HG02678 (cell line): ENCODE data around the gene ZNF625.
A peak's percentile ranks its signal among the peaks of the same experiment; 100 is the strongest.

Source experiments
- ATAC-seq: cut with Tn5 transposase; IDR thresholded peaks from one replicate; pipeline ENCODE4 v1.9.1; 2021; ENCODE audit warnings: mild to moderate bottlenecking, moderate library complexity; ENCODE audit not compliant: unreplicated experiment

ZNF625 gene

DNA sequence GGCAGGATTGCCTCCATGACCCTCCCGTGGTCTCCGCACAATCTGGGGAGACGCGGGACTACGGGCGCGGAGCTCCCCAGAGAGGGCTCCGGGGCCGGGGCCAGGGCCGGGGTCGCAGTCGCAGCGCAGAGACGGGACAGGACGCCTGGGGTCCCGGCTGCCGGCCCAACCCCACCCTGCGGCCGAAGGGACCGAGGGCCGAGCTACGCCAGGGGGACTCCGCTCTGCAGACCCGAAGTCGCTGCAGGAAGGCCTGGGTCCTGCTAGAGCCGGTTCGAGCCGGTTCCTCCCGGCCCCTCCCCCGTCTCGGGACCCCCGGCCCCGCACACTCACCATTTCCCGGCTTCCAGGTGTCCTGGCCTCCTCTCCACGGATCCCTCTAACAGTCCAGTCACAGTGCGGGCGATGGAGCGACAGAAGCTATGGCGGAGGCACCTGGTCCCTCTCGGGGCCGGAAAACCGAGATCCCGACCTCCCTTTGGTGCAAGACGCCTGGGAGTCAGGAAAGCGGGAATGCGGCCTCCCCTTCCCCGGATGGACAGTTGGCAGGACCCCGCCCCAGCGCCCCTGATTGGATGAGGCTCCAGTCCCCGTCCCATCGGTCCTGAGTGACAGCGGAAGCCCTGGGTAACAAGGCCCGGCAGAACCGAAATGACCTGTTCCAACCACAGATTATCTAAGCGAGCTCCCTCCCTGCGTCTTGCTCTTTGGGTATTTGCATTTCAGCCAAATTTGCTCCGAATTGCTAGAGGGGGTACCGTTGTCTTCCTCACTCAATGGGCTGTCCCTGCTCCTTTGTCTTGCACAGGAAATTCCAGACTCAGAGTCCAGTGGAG is at the start of gene ZNF625:
TSS of gene ZNF625 (minus strand) at position 512 of the 836 bp plus-strand sequence. CDS start at position 336, 176 bp downstream.
- peak; percentile 90 for ATAC-seq

DNA sequence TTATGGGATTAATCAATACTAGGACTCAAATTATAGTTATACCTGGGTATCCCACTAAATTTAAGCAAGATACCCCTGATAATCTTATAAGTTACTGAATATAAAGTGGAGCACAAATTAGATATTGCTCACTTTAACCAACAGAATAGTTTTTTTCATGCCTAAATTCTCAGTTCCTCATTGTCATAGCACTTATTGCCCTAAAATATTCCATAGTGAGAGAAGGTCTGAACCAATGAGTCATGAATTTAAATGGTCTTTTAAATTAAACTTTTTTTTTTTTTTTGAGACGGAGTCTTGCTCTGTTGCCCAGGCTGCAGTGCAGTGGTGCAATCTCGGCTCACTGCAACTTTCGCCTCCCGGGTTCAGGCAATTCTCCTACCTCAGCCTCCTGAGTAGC is 48.8 kb upstream of the ZNF625 start:
- ATAC-seq: no peak

DNA sequence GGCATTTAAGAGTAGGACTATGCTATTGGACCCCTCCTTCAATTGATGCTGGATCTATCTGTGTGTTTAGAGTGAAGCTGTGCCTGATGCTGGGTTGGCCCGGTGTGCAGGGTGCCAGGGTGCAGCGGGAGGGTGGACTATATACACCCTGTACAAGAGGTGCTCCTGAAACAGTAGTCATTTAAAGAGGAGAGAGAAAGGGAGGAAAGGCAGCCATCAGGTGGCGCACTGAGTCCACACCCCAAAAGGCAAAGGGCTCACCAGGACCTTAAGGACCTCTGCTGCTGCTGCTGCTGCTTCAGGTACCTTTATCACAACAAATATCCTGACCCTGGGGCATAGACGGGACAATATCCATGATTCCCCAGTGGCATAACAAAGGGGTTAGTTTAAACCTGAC is 45.7 kb upstream of the ZNF625 start:
- ATAC-seq: no peak

DNA sequence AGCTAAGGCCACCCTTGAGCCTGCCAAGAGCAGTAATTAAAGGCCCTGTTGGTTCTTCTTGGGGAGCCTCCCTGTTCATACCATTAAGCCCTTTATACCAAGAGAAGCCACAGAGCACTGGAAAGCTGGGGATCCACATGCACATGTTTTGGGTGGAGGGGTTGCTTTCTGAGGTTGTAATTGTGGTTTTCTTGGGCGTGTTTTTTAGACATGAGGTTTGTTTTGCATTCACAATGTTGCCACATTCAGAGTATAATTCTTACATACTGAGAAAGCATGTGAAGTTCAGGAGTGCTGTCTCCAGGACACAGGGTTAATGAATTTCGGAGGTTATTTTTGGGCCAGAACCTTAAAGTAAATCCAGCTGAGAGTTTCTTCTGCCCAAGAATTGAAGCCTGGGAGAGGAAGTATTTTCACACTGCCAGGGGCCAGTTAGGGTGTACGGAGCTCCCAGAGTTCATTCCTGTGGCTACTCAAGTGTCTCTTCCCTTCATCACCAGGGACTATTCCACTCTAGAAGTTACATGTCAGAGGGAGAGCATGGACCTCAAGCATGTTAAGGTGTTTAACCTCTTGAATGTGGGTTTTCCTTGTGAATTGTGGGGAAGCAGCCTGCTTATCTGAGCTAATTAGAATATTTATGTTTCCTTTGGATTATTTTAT is 43.4 kb upstream of the ZNF625 start:
- no peak for ATAC-seq

DNA sequence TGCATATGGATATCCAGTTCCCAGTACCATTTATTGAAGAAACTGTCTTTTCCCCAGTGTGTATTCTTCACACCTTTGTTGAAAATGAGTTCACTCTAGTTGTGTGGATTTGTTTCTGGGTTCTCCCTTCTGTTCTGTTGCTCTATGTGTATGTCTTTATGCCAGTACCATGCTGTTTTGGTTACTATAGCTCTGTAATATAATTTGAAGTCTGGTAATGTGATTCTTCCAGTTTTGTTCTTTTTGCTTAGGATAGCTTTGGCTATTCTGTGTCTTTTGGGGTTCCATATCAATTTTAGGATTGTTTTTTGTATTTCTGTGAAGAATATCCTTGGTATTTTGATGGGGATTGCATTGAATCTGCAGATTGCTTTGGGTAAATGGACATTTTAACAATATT is 41.6 kb upstream of the ZNF625 start:
- ATAC-seq: no peak

DNA sequence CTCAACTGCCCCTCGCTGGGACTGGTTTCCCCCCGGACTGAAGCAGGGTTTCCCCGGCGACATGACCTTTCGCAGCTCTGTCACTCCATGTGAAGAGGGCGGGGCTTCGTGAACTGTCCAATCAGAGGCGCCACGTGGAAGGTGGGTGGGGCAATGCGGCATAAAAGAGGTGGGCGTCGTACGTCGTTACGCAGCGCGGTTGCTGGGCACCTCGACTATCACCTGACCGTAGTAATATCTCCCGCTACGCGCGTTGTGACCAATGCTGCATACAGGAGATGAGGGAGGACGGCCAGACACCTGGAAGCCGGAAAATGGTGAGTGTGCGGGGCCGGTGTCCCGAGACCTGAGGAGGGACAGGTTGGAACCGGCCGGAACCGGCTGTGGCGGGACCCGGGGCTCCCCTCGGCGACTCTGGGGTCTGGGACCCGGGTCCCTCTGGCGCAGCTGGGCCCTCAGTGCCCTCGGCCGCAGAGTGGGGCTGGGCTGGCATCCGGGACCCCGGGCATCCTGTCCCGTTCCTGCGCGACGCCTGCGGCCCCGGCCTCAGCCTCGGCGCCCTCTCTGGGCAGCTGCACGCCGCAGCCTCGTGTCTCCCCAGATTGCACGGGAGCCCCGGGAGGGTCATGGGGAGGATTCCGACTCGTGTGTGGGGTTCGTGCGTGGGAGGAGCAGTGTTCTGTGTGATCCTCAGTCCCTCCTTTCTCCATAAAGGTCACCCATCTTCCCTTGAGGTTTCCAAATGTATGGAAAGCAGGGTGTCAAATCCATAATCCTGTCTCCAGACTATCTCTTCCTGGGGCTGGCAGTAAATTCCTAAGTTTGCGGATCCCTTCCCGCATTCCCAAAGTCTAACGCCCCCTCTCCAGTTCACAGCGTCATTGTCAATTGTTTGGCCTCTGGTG is 38.5 kb upstream of the ZNF625 start:
- no peak for ATAC-seq

DNA sequence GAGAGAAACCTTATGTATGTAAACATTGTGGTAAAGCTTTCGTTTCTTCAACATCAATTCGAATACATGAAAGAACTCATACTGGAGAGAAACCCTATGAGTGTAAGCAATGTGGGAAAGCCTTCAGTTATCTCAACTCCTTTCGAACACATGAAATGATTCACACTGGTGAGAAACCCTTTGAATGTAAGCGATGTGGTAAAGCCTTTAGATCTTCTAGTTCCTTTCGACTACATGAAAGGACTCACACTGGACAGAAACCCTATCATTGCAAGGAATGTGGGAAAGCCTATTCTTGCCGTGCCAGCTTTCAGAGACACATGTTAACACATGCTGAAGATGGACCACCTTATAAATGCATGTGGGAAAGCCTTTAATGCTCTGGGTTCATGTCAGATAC is 31.1 kb upstream of the ZNF625 start:
- ATAC-seq: no peak

DNA sequence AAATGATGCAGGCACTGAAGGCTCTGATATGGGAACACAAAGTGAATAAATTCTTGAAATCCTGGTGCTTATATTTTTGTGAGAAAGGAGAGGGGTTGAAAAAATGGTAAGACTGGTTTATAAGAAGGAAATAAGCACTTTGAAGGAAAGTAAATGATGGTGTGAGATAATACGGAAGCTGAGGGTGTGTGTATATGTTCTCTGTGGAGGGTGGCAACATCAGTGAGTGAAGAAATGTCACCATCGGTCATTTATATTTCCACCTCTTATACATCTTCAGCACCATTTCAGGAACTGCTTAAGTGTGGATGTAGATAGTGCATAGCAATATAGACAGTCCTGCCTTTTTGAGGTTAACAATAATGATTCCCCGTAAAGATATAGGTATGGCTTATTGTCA is 23.8 kb upstream of the ZNF625 start:
- ATAC-seq: no peak

DNA sequence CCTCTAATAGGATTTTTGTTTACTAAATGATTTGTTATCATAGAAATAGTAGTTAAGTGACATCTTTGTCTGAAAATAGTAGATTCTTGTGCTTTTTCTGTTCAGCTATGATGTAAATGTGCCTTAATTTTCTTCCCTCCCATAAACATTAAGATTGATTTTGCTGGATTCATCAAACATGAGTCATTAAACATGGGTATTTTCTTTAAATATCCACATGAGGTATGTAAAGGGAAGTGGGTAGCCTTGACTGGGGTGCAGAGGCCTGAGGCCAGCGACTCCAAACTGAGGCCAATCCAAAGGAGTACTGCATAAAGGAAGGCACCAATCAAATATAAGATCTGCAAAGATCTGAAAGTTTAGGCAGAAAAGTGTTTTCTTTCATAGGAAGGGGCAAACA is 10.1 kb upstream of the ZNF625 start:
- no peak for ATAC-seq

DNA sequence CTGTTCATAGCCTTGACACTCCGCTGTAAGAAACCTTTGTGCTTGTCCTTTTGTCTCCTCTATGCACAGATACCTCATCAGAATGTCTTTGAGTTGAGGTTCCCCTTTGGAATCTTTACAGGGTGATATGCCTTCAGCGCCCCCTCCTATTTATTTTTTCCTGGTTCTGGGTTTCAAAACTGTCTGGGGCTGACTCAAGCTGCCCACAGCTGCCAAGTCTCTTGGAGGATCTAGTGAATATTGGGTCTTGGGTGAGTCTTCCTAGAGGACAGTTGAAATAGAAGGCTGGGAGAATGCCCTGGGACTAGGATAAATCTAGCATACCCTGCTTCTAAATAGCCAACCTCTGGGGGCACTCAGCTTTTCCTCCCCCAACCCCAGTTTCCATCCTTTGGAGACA is 7.3 kb upstream of the ZNF625 start:
- ATAC-seq: no peak

DNA sequence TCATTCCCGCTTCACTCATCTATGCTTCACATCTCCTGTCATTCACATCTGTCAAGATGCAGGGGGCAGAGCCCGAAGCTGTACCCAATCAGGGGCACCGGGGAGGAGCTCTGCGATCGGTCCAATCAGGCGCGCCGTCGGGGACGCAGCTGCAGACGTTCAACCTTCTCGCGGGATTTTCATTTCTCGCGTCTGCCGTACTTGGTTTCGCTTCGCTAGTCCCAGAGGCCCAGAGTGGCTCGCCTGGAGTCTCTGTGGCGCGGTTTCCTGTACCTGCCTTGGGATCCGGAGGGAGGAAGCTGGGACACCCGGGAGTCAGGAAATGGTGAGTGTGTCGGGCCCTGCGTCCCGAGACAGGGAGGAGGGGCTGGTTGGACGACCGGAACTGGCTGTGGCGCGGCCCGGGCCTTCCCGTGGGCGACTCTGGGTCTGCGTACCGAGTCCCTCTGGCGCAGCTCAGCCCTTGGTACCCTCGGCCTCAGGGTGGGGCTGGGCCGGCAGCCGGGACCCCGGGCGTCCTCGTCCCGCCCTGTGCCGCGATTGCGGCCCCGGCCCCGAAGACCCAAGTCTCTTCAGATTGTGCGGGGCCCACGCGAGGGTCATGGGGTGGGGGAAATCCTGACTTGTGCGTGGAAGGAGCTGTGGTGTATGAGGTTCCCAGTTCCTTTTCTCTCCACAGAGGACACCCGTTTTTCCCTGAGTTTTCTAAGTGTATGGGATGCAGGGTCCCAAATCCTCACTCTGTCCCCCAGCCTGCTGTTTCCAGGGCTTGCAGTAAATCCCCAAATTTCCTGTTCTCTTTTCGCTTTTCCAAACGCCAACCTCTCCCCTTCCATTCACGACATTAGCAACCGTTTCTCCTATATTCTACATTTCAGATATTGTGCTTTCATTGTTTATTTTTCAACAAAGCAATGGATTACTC is 6.6 kb upstream of the ZNF625 start, which contains the start of gene ZNF136:
TSS of gene ZNF136 (plus strand) at position 215 of the 925 bp plus-strand sequence. CDS start at position 323, 108 bp downstream.
- ATAC-seq: peak; percentile 95

DNA sequence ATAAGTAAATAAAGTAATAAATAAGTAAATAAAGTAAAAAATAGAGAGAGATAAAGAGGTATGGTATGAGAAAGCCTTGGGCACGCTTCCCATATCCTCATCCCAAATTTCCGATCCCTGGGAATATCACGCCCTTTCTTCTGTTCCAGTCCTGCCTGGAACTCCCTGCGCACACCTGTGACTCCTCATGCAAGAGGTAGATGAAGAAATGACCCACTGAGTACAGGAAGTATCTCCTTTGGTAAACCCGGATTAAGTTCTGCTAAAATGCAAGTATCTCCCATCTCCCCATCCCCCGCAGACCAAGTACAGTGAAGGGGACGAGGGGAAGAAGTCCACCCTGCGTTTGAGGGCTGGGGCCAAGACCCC is 6.0 kb upstream of the ZNF625 start:
- ATAC-seq: no peak

DNA sequence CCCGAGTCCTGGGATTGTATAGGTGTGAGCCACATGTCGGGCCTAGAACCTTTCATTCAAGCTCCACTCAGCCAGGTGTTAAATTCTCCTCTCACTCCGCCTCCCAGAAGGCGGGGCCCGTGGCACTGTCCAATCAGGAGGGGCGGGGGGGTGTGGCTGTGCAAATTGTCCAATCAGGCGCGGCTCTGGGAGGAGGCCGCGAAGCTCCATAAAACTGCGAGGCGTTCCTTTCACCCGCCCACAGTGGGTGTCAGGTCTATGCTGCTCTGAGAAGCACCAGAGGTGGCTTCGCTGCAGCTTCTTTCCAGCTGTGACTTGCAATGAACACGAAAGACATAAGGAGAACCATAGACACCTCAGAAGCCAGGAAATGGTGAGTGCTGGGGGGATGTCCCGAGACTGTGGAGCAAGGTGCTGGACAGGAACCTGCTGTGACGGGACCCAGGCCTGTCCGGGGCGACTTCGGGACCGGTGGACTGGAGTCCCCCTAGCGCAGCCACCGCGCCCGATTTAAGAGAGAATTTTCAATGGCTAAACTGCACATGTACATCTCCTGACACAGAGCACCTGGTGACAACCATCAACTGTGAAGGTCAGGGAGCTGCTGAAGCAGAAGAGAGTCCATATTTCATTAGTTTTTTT is 3.4 kb upstream of the ZNF625 start:
- no peak for ATAC-seq

DNA sequence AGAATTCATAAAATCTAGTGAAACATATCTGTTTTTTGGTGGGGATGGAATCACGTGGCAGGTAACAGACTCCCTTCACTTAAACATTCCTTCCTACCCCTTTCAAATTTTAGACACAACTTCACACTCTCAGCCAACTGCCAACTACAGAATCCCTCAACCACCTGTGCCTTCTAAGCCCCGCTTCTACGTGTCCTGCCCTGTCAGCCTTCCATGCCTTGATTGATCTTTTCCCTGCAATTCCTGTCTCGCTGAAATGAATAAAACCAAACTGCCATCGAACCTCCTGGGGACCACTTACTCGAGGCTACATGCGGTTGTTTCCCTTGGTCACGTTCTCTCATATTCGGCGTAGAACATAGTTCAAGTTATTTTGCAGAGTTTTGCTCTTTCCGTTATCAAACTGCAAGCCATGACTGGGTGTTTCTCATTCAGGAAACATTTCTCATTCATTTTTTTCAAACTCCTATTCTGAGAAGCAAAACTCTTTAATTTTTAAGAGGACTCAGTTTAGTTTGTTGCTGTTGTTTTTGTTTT is 1.1 kb downstream of the ZNF625 start:
- no peak for ATAC-seq

DNA sequence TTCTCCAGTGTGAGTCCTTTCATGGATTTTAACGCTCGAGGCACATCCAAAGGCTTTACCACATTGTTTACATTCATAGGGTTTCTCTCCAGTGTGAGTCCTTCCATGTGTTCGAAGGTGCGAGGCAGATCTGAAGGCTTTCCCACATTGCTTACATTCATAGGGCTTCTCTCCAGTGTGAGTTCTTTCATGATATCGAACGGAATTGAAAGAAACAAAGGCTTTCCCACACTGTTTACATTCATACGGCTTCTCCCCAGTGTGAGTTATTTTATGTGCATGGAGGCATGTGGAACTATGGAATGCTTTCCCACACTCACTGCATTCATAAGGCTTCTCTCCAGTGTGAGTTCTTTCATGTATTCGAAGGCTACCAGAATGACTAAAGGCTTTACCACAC is 11.2 kb downstream of the ZNF625 start:
- ATAC-seq: no peak

DNA sequence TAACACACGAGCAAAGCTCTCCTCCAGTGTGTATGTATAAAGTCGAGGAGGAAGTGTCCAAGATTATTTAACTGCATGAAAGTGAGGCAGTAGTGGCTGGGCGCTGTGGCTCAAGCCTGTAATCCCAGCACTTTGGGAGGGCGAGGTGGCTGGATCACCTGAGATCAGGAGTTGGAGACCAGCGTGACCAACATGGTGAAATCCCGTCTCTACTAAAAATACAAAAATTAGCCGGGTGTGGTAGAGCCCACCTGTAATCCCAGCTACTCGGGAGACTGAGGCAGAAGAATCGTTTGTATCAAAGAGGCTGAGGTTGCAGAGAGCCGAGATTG is 15.2 kb downstream of the ZNF625 start:
- ATAC-seq: no peak

DNA sequence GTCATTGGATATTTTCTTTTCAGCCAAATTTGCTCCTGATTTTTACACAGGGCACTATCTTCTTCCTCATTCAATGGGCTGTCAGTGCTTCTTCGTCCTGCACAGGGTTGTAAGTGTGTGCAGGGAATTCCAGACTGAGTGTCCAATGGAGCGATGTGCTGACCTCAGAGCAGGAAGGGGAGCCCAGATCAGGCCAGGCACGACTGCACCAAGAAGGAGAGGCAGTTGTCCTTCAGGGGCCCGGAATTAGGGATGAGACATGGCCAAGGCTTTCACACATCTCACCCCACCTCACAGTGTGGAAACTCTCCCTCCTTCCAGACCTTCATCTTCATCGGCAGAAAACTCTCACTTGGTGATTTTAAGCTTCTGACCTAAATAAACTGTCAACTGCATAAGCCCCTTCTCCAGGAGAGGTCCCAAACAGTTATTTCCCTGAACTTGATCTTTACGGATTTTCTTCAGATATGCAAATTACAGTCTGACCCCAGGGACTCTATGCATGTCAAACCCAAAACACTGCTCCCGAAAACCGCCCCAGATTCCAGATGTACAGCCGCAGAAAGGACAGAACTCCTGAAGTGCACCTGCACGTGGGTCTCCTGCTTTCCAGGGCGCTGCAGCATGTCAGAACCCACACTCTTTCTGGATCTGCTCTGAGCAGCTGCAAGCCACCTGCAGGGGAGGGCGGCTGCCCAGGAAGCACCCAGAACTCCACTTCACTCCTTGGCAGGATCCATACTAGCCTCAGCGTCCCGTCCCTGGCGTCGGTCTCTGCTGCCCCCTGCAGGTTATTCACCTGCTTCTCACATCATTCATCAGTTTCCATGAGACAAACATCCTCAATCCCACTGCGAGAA is 15.8 kb downstream of the ZNF625 start:
- ATAC-seq: peak; percentile 6

DNA sequence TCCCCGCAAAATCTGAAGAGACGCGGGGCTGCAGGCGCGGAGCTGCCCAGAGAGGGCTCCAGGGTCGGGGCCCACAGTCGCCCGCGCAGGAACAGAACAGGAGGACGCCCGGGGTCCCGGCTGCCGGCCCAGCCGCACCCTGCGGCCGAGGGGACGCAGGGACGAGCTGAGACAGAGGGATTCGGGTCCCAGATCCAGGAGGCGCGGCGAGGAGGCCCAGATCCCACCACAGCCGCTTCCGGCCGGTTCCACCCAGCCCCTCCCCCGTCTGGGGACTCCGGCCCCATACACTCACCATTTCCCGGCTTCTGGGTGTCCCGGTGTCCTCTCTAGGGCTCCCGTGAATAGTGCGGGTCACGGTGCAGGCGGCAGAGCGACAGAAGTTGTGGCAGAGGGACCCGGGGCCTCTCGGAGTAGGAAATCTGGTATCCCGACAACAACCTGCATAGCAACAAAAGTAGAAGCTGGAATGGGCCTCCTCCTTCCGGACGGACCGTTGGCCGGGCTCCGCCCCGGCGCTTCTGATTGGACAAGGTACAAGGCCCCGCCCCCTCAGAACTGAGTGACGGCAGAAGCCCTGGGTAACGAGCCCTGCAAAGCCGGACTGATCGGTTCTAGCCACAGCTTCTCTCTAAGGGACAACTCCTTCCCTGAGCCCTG is 16.5 kb downstream of the ZNF625 start, which contains the start of gene ZNF20:
TSS of gene ZNF20 (minus strand) at position 466 of the 660 bp plus-strand sequence. CDS start at position 298, 168 bp downstream.
- ATAC-seq: peak; percentile 92
